GM12874 (cell line): ENCODE data around the gene MCMBP.

Experiments used
- TF ChIP-seq, protein P1 (sequence below): IDR thresholded peaks from 2 replicates; pipeline ENCODE4 v1.5.1; 2011; ENCODE audit warnings: low read depth, mild to moderate bottlenecking, control low read depth, low read length, moderate library complexity; ENCODE audit not compliant: insufficient read depth

The MCMBP gene

DNA sequence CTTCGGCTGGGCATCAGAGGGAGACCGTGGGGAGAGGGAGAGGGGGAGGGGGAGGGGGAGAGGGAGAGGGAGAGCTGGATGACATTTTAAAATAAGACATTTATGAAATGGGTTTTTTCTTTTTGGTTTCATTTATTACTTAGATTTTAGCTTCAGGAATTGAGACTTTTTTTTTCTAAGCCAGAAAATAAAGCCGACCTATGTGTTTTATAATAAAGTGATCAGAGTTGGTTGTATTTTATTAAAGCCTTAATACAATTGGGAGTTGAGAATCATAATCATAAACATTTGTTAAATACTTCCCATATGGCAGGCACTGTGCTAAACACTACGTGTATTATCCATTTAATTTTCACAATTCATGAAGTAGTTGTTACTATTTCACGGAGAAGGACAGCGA is 76.6 kb downstream of the MCMBP start:
- TF ChIP-seq, protein P1, sequence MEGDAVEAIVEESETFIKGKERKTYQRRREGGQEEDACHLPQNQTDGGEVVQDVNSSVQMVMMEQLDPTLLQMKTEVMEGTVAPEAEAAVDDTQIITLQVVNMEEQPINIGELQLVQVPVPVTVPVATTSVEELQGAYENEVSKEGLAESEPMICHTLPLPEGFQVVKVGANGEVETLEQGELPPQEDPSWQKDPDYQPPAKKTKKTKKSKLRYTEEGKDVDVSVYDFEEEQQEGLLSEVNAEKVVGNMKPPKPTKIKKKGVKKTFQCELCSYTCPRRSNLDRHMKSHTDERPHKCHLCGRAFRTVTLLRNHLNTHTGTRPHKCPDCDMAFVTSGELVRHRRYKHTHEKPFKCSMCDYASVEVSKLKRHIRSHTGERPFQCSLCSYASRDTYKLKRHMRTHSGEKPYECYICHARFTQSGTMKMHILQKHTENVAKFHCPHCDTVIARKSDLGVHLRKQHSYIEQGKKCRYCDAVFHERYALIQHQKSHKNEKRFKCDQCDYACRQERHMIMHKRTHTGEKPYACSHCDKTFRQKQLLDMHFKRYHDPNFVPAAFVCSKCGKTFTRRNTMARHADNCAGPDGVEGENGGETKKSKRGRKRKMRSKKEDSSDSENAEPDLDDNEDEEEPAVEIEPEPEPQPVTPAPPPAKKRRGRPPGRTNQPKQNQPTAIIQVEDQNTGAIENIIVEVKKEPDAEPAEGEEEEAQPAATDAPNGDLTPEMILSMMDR = no peak

DNA sequence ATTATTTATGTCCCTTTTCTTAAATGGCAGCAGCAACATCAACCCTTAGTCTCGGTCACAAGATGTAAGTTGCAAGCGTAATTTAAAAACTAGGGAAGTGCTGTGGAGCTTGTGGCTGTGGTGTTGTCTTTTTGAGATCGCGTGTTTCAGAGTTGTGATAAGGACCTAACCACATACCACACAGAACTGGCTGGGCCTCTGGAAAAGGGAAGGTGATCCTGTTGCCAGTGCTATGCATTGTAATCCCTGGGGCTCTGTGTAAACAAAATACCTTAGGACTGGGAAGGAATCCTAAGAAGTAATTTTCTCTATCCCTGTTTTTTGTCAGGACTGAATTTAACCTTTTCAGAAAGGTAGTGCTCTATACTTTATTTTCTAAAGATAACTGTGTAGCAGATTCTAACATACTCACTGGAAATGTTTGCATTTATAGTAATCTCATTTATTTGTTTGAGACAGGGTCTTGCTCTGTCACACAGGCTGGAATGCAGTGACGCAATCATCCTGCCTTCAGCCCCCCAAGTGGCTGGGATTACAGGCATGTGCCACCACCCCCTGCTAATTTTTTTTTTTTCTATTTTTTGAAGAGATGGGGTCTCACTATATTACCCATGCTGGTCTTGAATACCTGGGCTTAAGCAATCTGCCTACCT is 86.4 kb downstream of the MCMBP start:
- TF ChIP-seq, protein P1 = no peak

DNA sequence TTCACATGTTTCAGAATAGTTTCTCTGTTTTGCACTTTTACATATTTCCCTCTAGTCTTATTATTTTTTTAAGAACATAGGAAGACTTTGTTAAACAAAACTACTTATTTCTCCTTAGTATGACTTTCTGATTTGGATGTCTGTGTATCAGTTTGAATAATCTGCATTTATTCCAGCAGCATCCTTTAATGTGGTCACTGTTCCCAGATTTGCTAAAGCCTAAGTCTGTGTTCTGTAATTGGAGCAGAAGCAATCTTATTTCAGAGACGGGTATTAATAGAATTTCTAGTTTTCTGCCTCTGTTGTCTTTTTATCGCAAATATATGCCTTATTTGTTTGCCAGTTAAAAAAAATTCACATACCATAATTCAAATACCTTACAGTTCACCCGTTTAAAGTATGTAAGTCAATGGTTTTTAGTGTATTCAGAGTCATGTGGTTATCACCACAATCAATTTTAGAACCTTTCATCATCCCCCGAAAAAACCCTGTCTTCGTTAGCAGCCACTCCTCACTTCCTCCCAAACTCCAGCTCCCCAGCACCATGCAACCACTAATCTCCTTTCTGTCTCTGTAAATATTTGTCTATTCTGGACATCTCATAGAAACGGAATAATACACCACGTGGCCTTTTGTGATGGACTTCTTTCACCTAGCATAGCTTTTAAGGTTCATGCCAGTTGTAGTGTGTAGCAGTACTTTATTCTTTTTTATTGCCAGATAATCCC is 88.1 kb downstream of the MCMBP start:
- TF ChIP-seq, protein P1 = no peak

DNA sequence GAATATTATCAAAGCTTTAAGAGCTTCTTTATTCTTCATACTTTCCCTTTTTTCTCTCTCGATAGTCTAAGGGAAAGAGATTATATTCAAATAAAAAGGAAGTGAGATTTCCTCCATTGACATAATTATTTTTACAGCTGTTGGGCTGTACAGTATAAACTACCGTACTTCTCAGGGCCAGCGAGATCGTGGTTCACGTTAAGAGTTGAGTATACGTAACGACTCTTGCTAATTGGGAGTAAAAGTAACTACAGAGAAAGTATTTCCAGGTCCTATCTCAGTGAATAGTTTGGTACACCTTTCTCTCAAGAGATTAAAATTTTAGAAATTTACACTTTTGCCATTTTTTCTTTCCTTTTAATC is 89.0 kb downstream of the MCMBP start:
- TF ChIP-seq, protein P1 = no peak

DNA sequence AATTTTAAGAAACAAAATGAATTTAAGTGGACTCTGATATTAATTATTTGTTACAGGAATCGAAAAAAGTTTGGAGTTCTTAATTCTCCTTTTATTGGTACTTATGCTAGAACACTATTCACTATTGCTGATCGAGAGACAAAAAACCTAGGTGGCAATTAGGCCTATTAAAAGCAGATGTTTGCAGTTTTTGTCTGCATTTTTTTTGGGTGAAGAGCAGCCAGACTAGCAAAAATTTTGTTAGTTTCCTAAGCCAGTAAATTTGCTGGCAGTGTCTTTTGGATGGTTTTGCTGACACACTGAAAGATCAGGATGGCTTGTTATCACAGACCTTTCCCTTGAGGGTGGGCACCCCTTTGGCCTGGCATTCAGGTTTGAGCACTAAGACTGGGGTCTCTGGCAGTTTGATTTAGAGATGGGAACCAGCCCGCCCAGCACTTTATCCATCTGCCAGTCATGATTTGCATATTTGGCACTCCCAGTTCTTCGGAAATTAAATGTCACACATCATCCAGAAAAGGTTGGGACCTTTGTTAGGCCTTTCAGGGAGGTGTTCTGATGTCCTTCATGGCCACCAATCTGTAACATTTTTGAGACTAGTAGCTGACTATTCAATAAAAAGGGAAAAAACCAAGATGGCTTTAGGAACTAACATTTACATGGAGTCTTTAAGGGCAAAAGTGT is 89.5 kb downstream of the MCMBP start:
- TF ChIP-seq, protein P1 = no peak

DNA sequence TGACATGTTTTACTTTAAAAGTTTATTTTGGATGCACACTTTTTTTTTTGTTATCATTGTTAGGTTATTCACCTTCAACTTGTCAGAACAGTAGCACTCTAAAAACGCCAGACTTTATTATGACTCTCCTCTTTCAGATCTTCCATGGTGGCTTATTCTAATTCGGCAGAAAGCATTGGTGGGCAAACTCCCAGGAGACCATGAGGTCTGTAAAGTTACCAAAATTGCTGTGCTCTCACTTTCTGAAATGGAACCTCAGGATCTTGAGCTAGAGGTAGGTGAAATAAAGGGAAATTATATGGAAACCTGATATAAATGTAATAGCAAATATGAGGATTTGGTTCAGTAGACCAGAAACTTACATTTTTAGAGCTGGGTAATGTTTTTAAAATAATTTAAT is 91.1 kb downstream of the MCMBP start:
- TF ChIP-seq, protein P1 = no peak

DNA sequence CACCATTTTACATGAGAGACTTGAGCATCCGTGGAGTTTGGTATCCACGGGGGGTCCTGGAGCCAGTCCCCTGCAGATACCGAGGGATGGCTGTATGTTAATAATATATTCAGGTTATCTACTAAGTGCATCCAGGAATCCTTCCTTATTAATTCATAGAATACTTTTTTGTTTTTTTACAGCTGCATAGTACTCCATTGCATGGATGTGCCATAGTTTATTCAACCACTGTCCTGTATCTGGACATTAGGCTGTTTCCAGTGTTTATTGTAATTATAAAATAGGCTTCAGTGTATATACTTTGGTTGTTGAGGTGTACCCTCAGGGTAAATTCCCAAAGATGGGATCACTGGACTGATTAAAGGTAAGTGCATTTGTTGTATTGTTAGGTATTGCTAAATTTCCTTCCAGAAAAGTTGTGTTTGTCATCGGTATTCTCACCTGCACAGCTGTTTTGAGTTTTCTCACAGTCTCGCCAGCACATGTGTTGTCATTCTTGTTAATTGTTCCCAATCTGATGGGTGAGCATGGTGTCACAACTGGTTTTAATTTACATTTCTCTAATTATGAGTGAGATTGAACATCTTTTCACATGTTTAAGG is 91.7 kb downstream of the MCMBP start:
- TF ChIP-seq, protein P1 = no peak
